Liver (tissue), 9 donors: ENCODE data around the gene SPAG9. TPM values are rescaled to one million over a fixed set of nuclear protein-coding genes. Genes with fewer than 3 reads are reported as not detected.

ENCODE experiments used
- DNase-seq: peaks from one replicate; pipeline ENCODE4 v3.0.0-alpha.2; 2017; ENCODE audit warnings: low spot score
- H3K27ac ChIP-seq, 2 donors: one replicate each; pipeline ENCODE4 v1.7.0; 2013; ENCODE audit warnings: inconsistent platforms in 2 of 2, low read length in 2 of 2, control low read depth in 1 of 2, low read depth in 1 of 2, mild to moderate bottlenecking in 1 of 2
- H3K27me3 ChIP-seq, 4 donors: one replicate each; pipeline versions ENCODE4 v1.6.1 to v1.7.0; 2013; ENCODE audit warnings: low read length in 3 of 4, inconsistent platforms in 1 of 4, mild to moderate bottlenecking in 1 of 4, moderate library complexity in 1 of 4; ENCODE audit not compliant: control insufficient read depth in 4 of 4, insufficient read depth in 4 of 4
- H3K36me3 ChIP-seq, 4 donors: one replicate each; pipeline versions ENCODE4 v1.6.1 to v1.7.0; 2013; ENCODE audit warnings: low read length in 3 of 4, mild to moderate bottlenecking in 3 of 4, low read depth in 1 of 4, moderate library complexity in 1 of 4; ENCODE audit not compliant: control insufficient read depth in 4 of 4, insufficient read depth in 3 of 4
- H3K4me1 ChIP-seq, 4 donors: one replicate each; pipeline versions ENCODE4 v1.6.1 to v1.7.0; 2013; ENCODE audit warnings: low read length in 3 of 4, mild to moderate bottlenecking in 3 of 4, moderate library complexity in 1 of 4; ENCODE audit not compliant: control insufficient read depth in 4 of 4, insufficient read depth in 4 of 4
- H3K4me3 ChIP-seq, 3 donors: one replicate each; pipeline versions ENCODE4 v1.6.1 to v1.7.0; 2013; ENCODE audit warnings: low read length in 3 of 3, control low read depth in 1 of 3, low read depth in 1 of 3, mild to moderate bottlenecking in 1 of 3
- H3K9ac ChIP-seq, 2 donors: one replicate each; pipeline ENCODE4 v1.7.0; 2013; ENCODE audit warnings: low read length in 2 of 2, mild to moderate bottlenecking in 2 of 2, moderate library complexity in 2 of 2, control low read depth in 1 of 2, low read depth in 1 of 2
- H3K9me3 ChIP-seq, 4 donors: one replicate each; pipeline versions ENCODE4 v1.6.1 to v1.7.0; 2013; ENCODE audit warnings: low read length in 3 of 4; ENCODE audit not compliant: control insufficient read depth in 4 of 4
- ATF3 ChIP-seq: IDR thresholded peaks from 2 replicates; pipeline ENCODE4 v1.6.1; 2016; ENCODE audit warnings: antibody characterized with exemption
- EGR1 ChIP-seq, 2 donors: IDR thresholded peaks; 2 replicates each; pipeline ENCODE4 v1.6.1; 2016 to 2018; ENCODE audit warnings: antibody characterized with exemption in 2 of 2, low read depth in 2 of 2
- FOXA2 ChIP-seq: IDR thresholded peaks from 2 replicates; pipeline ENCODE4 v1.6.1; 2016; ENCODE audit warnings: antibody characterized with exemption
- GABPA ChIP-seq, 2 donors: IDR thresholded peaks in 1 of 2; conservative IDR thresholded peaks in 1 of 2; 2 replicates each; pipeline ENCODE4 v1.6.1; 2016; ENCODE audit warnings: antibody characterized with exemption in 2 of 2, mild to moderate bottlenecking in 1 of 2, moderate library complexity in 1 of 2
- HNF4A ChIP-seq, 2 donors: conservative IDR thresholded peaks; 2 replicates each; pipeline ENCODE4 v1.6.1; 2016; ENCODE audit warnings: antibody characterized with exemption in 2 of 2, mild to moderate bottlenecking in 2 of 2
- HNF4G ChIP-seq: IDR thresholded peaks from 2 replicates; pipeline ENCODE4 v1.6.1; 2016; ENCODE audit warnings: antibody characterized with exemption
- JUND ChIP-seq, 2 donors: IDR thresholded peaks; 2 replicates each; pipeline ENCODE4 v1.6.1; 2016; ENCODE audit warnings: antibody characterized with exemption in 2 of 2
- NR2F2 ChIP-seq: IDR thresholded peaks from 2 replicates; pipeline ENCODE4 v1.6.1; 2016; ENCODE audit warnings: antibody characterized with exemption
- REST ChIP-seq: IDR thresholded peaks from 2 replicates; pipeline ENCODE4 v1.6.1; 2016; ENCODE audit warnings: antibody characterized with exemption, mild to moderate bottlenecking
- TAF1 ChIP-seq: conservative IDR thresholded peaks from 2 replicates; pipeline ENCODE4 v1.6.1; 2016; ENCODE audit warnings: antibody characterized with exemption, mild to moderate bottlenecking
- YY1 ChIP-seq: IDR thresholded peaks from 2 replicates; pipeline ENCODE4 v1.6.1; 2016; ENCODE audit warnings: antibody characterized with exemption, mild to moderate bottlenecking
- WGBS: extraction: QIAGEN DNeasy Blood & Tissue Kit; methylation state at CpG from one replicate; pipeline ENCODE4 v1.1.7; 2013; 5-methylcytosine and 5-hydroxymethylcytosine counted together
- polyA plus RNA-seq, 2 donors: library from polyadenylated mRNA; stranded (reverse) in 1 of 2; unstranded in 1 of 2; fragments of 200-250 nt in 1 of 2; fragments of >200 nt in 1 of 2; fragmentation: Nextera tagmentation in 1 of 2; extraction: Ambion mirVana in 1 of 2; gene quantifications; one replicate each; pipeline versions ENCODE4 v1.2.1 to v1.2.3, GENCODE V29; 2013 to 2015
- total RNA-seq, 2 donors: library from RNA; depleted of rRNA; stranded (reverse); fragments of >200 nt; gene quantifications; one replicate each; pipeline ENCODE4 v1.2.3, GENCODE V29; 2014
- TF ChIP-seq, protein P1 (sequence below): fragments of 150-350 bp; IDR thresholded peaks from 2 replicates; pipeline ENCODE4 v1.5.1; 2017; ENCODE audit warnings: improper control_type of control experiment, low read depth, low read length; ENCODE audit not compliant: missing input control
- TF ChIP-seq, protein P2 (sequence below): IDR thresholded peaks from 2 replicates; pipeline ENCODE4 v1.6.1; 2016; ENCODE audit warnings: antibody characterized with exemption
- TF ChIP-seq, protein P3 (sequence below): IDR thresholded peaks from 2 replicates; pipeline ENCODE4 v1.6.1; 2016; ENCODE audit warnings: antibody characterized with exemption
- donor health status: healthy.
- donor health status: healthy.
- donor health status: healthy.
- donor health status: healthy.
- donor health status: healthy.

Gene SPAG9
- total and polyA plus RNA-seq, 4 donors = 12.0 to 94.0 (median 18.4) TPM

DNA sequence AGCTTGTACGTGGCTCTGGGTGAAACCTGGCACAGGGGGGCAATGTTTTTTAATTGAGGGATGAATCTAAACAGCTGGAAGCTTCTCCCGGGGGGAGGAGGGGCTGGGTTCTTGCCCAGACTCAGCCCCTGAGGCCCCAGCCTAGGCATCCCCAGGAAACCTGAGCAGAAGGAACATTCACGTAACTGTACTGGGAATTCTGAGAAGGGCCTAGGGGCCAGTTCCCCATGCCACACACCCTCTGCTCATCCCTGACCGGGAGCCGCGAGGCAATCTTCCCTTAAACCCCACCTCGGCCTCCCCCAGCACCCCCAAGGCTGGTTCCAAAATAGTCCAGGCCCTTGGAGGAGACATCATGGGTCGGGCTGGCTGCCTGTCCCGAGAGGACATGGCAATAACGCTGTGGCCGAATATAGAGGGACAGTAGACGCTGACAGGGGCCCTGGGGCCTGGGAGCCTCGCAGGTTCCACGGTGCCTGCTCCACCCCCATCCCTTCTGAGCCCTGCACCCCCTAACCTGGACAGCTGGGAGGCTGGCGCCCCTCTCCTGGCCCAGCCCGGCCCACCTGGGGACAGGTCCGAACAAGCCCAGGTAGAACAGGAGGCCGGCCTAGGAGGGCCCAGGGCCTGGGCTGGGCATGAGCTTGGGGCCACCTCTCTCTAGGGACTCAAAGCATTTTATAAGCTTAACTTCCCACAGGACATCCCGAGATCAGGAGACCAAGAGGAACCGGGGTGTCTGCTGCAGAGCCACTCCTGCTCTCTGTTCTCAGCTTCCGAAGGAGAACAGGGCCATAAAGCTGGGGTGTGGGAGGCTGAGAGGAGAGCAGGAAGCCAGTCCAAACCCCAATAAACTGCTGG, 171.3 kb downstream of the SPAG9 start:
- 77% methylated on average over 21 of the region's 21 CpGs for WGBS
- no peaks in the 10 kb centered on the region for H3K36me3 ChIP-seq
- H3K9ac ChIP-seq = peak overlapping the region; percentile 48 to 77
- TF ChIP-seq YY1 = no peak
- no peak for TF ChIP-seq NR2F2
- no peak for TF ChIP-seq EGR1 (IDR thresholded peaks at IDR 0.05; ENCODE audit: low read depth in 2 of 2)
- TF ChIP-seq, protein P1, sequence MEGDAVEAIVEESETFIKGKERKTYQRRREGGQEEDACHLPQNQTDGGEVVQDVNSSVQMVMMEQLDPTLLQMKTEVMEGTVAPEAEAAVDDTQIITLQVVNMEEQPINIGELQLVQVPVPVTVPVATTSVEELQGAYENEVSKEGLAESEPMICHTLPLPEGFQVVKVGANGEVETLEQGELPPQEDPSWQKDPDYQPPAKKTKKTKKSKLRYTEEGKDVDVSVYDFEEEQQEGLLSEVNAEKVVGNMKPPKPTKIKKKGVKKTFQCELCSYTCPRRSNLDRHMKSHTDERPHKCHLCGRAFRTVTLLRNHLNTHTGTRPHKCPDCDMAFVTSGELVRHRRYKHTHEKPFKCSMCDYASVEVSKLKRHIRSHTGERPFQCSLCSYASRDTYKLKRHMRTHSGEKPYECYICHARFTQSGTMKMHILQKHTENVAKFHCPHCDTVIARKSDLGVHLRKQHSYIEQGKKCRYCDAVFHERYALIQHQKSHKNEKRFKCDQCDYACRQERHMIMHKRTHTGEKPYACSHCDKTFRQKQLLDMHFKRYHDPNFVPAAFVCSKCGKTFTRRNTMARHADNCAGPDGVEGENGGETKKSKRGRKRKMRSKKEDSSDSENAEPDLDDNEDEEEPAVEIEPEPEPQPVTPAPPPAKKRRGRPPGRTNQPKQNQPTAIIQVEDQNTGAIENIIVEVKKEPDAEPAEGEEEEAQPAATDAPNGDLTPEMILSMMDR = no peak
- TF ChIP-seq GABPA (IDR thresholded peaks at IDR 0.05 in 1 of 2, conservative IDR thresholded peaks at IDR 0.05 in 1 of 2) = no peak
- no peak for TF ChIP-seq TAF1
- no peak for TF ChIP-seq HNF4A (conservative IDR thresholded peaks at IDR 0.05)
- TF ChIP-seq ATF3 = no peak
- TF ChIP-seq, protein P2, sequence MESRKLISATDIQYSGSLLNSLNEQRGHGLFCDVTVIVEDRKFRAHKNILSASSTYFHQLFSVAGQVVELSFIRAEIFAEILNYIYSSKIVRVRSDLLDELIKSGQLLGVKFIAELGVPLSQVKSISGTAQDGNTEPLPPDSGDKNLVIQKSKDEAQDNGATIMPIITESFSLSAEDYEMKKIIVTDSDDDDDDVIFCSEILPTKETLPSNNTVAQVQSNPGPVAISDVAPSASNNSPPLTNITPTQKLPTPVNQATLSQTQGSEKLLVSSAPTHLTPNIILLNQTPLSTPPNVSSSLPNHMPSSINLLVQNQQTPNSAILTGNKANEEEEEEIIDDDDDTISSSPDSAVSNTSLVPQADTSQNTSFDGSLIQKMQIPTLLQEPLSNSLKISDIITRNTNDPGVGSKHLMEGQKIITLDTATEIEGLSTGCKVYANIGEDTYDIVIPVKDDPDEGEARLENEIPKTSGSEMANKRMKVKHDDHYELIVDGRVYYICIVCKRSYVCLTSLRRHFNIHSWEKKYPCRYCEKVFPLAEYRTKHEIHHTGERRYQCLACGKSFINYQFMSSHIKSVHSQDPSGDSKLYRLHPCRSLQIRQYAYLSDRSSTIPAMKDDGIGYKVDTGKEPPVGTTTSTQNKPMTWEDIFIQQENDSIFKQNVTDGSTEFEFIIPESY = no peak
- TF ChIP-seq REST = no peak
- no peak overlapping the region for H3K4me3 ChIP-seq
- H3K27me3 ChIP-seq = no peaks in the 10 kb centered on the region
- no peak for DNase-seq
- H3K9me3 ChIP-seq = no peaks in the 10 kb centered on the region
- peak overlapping the region; percentile 86 to 95 for H3K27ac ChIP-seq
- peaks cover 18 to 56% (median 49%) of the 10 kb centered on the region in 4 donors for H3K4me1 ChIP-seq

GRCh38 chr17:50948711-50949110, 172.0 kb downstream of the SPAG9 start:
- no peaks in the 10 kb centered on the region for H3K27me3 ChIP-seq
- 94% methylated on average over 13 of the region's 13 CpGs for WGBS
- H3K36me3 ChIP-seq = no peaks in the 10 kb centered on the region
- peaks cover 18 to 62% (median 53%) of the 10 kb centered on the region in 4 donors for H3K4me1 ChIP-seq
- peak overlapping the region; percentile 86 to 95 for H3K27ac ChIP-seq
- H3K4me3 ChIP-seq = no peak overlapping the region
- DNase-seq = no peak
- no peaks in the 10 kb centered on the region for H3K9me3 ChIP-seq
- peak overlapping the region in 1 of 2 donors; percentile 62 for H3K9ac ChIP-seq
- TF ChIP-seq REST (no peak), ATF3 (no peak), EGR1 (IDR thresholded peaks at IDR 0.05; ENCODE audit: low read depth in 2 of 2) (no peak), NR2F2 (no peak), JUND (IDR thresholded peaks at IDR 0.05) (no peak), HNF4A (conservative IDR thresholded peaks at IDR 0.05) (no peak), YY1 (no peak), FOXA2 (no peak), GABPA (IDR thresholded peaks at IDR 0.05 in 1 of 2, conservative IDR thresholded peaks at IDR 0.05 in 1 of 2) (no peak), HNF4G (no peak), TAF1 (no peak)
- TF ChIP-seq, protein P1 = no peak
- TF ChIP-seq, protein P3, sequence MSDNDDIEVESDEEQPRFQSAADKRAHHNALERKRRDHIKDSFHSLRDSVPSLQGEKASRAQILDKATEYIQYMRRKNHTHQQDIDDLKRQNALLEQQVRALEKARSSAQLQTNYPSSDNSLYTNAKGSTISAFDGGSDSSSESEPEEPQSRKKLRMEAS = no peak
